CD8-positive, alpha-beta memory T cell (primary cell): ENCODE data around the gene WNK1. TPM values are rescaled to one million over a fixed set of nuclear protein-coding genes. Genes with fewer than 3 reads are reported as not detected.
A peak's percentile ranks its signal among the peaks of the same experiment; 100 is the strongest.

Source experiments
- CTCF ChIA-PET: fragments of 350-600 bp; sonication (Branson Sonifier 250); formaldehyde crosslinking; loops from one replicate; lab custom pipeline; 2021; ENCODE audit warnings: antibody characterized with exemption; lab: Charles Lee
- POLR2A ChIA-PET: fragments of 350-600 bp; sonication (Branson Sonifier 250); formaldehyde crosslinking; loops from one replicate; lab custom pipeline; 2021; ENCODE audit warnings: antibody characterized with exemption; lab: Charles Lee
- DNase-seq, 5 donors: peaks; one replicate each; pipeline versions ENCODE4 v3.0.0 to v3.0.0-alpha.2; 2020 to 2022; ENCODE audit warnings: mixed read lengths in 1 of 5
- H3K27ac ChIP-seq: one replicate; pipeline ENCODE4 v1.7.0; 2013; ENCODE audit warnings: low read depth, mild to moderate bottlenecking, low read length, moderate library complexity
- H3K27me3 ChIP-seq: 2 replicates; pipeline ENCODE4 v1.7.0; 2013; ENCODE audit warnings: low read length, mild to moderate bottlenecking; ENCODE audit not compliant: insufficient read depth, poor library complexity, severe bottlenecking
- H3K36me3 ChIP-seq: 2 replicates; pipeline ENCODE4 v1.7.0; 2013; ENCODE audit warnings: mild to moderate bottlenecking, low read length, moderate library complexity; ENCODE audit not compliant: insufficient read depth
- H3K4me1 ChIP-seq: 2 replicates; pipeline ENCODE4 v1.7.0; 2013; ENCODE audit warnings: mild to moderate bottlenecking, low read length, moderate library complexity; ENCODE audit not compliant: insufficient read depth
- H3K4me3 ChIP-seq: 2 replicates; pipeline ENCODE4 v1.7.0; 2013; ENCODE audit warnings: mild to moderate bottlenecking, low read length
- H3K9me3 ChIP-seq: 2 replicates; pipeline ENCODE4 v1.7.0; 2013; ENCODE audit warnings: mild to moderate bottlenecking, low read length
- H3K27ac Mint-ChIP-seq, 8 donors: one replicate each; pipeline ENCODE4 v1.8.0; 2020 to 2021; ENCODE audit warnings: mixed read lengths in 8 of 8, mild to moderate bottlenecking in 6 of 8, inconsistent platforms in 3 of 8, moderate library complexity in 3 of 8
- H3K27me3 Mint-ChIP-seq, 2 donors: one replicate each; pipeline ENCODE4 v1.8.0; 2020 to 2021; ENCODE audit warnings: mixed read lengths in 2 of 2, mild to moderate bottlenecking in 1 of 2, moderate library complexity in 1 of 2
- H3K36me3 Mint-ChIP-seq, 3 donors: one replicate each; pipeline ENCODE4 v1.8.0; 2020 to 2021; ENCODE audit warnings: mixed read lengths in 3 of 3, inconsistent platforms in 1 of 3, mild to moderate bottlenecking in 1 of 3
- H3K4me1 Mint-ChIP-seq, 3 donors: one replicate each; pipeline ENCODE4 v1.8.0; 2020 to 2021; ENCODE audit warnings: mixed read lengths in 3 of 3, inconsistent platforms in 1 of 3, mild to moderate bottlenecking in 1 of 3
- H3K4me3 Mint-ChIP-seq, 7 donors: one replicate each; pipeline ENCODE4 v1.8.0; 2020 to 2021; ENCODE audit warnings: mixed read lengths in 7 of 7, mild to moderate bottlenecking in 6 of 7, moderate library complexity in 4 of 7, inconsistent platforms in 2 of 7
- H3K9me3 Mint-ChIP-seq, 5 donors: one replicate each; pipeline ENCODE4 v1.8.0; 2020 to 2022; ENCODE audit warnings: mixed read lengths in 5 of 5, mild to moderate bottlenecking in 3 of 5, moderate library complexity in 2 of 5, inconsistent platforms in 1 of 5
- polyA plus RNA-seq: library from polyadenylated mRNA; unstranded; fragments of 300-500 nt; fragmentation: Illumina TruSeq; gene quantifications from one replicate; pipeline ENCODE4 v1.2.3, GENCODE V29; 2021
- total RNA-seq, 2 experiments: library from RNA; stranded (reverse); gene quantifications; one replicate each; pipeline ENCODE4 v1.2.3, GENCODE V29; 2021

Gene WNK1
- total and polyA plus RNA-seq, 3 experiments from 2014 or later: 47.4 to 176 (median 174) TPM

- CTCF ChIA-PET: no interaction called here
Measured at GRCh38 chr12:902581-902980, 150.2 kb downstream of the WNK1 start.

GRCh38 chr12:903055-903454 lies 150.7 kb downstream of the WNK1 start:
- DNase-seq: no peak
- ChIA-PET POLR2A (no interaction called here), CTCF (no interaction called here)
- peaks cover 28 to 37% (median 34%) of the 10 kb centered on the region in 3 donors for H3K4me1 Mint-ChIP-seq
- H3K36me3 Mint-ChIP-seq: peaks cover 17 to 93% (median 41%) of the 10 kb centered on the region in 3 donors
- Histone ChIP-seq H3K4me1 (peaks cover 12% of the 10 kb centered on the region), H3K4me3 (no peak overlapping the region), H3K9me3 (no peaks in the 10 kb centered on the region), H3K27ac (no peak overlapping the region), H3K27me3 (no peaks in the 10 kb centered on the region), H3K36me3 (peaks cover 84% of the 10 kb centered on the region)
- H3K9me3 Mint-ChIP-seq: no peaks in the 10 kb centered on the region
- H3K27ac Mint-ChIP-seq: peak overlapping the region in 7 of 8 donors; percentile 5 to 83 (median 28)
- no peaks in the 10 kb centered on the region for H3K27me3 Mint-ChIP-seq
- H3K4me3 Mint-ChIP-seq: no peak overlapping the region

More at GRCh38 chr12:902581-902980, 150.2 kb downstream of the WNK1 start:
- Mint-ChIP-seq H3K27ac (peak overlapping the region in 7 of 8 donors; percentile 6 to 83 (median 17)), H3K9me3 (no peaks in the 10 kb centered on the region), H3K4me3 (no peak overlapping the region), H3K4me1 (peaks cover 31 to 41% (median 34%) of the 10 kb centered on the region in 3 donors), H3K27me3 (no peaks in the 10 kb centered on the region), H3K36me3 (peaks cover 12 to 93% (median 40%) of the 10 kb centered on the region in 3 donors)
- Histone ChIP-seq H3K27me3 (no peaks in the 10 kb centered on the region), H3K4me1 (peaks cover 12% of the 10 kb centered on the region), H3K4me3 (no peak overlapping the region), H3K9me3 (no peaks in the 10 kb centered on the region), H3K36me3 (peaks cover 83% of the 10 kb centered on the region), H3K27ac (no peak overlapping the region)
- no peak for DNase-seq
- POLR2A ChIA-PET: no interaction called here

- Mint-ChIP-seq H3K27me3 (no peaks in the 10 kb centered on the region), H3K4me3 (no peak overlapping the region), H3K9me3 (no peaks in the 10 kb centered on the region), H3K4me1 (peaks cover 28 to 37% (median 34%) of the 10 kb centered on the region in 3 donors), H3K27ac (peak overlapping the region in 7 of 8 donors; percentile 1 to 94 (median 64)), H3K36me3 (peaks cover 19 to 95% (median 46%) of the 10 kb centered on the region in 3 donors)
- no peak overlapping the region for H3K27ac ChIP-seq
- H3K4me1 ChIP-seq: peaks cover 12% of the 10 kb centered on the region
- H3K27me3 ChIP-seq: no peaks in the 10 kb centered on the region
- POLR2A ChIA-PET: no interaction called here
- no peaks in the 10 kb centered on the region for H3K9me3 ChIP-seq
- peaks cover 88% of the 10 kb centered on the region for H3K36me3 ChIP-seq
- DNase-seq: no peak
- CTCF ChIA-PET: interaction anchor here (0.8 kb wide), 1 partner anchor 10 kb away, joined by 3 read pairs; no protein-coding TSS in a partner anchor
- H3K4me3 ChIP-seq: no peak overlapping the region
Measured at GRCh38 chr12:904010-904414, 151.6 kb downstream of the WNK1 start.

GRCh38 chr12:905261-906031 lies 153.1 kb downstream of the WNK1 start:
- peak overlapping the region; percentile 4 to 49 (median 42) for H3K4me3 Mint-ChIP-seq
- peak overlapping the region; percentile 45 to 94 (median 72) for H3K27ac Mint-ChIP-seq
- no peaks in the 10 kb centered on the region for H3K9me3 Mint-ChIP-seq
- Histone ChIP-seq H3K27ac (no peak overlapping the region), H3K27me3 (no peaks in the 10 kb centered on the region), H3K4me3 (no peak overlapping the region), H3K4me1 (peaks cover 12% of the 10 kb centered on the region), H3K9me3 (no peaks in the 10 kb centered on the region), H3K36me3 (peaks cover 91% of the 10 kb centered on the region)
- peaks cover 28 to 37% (median 34%) of the 10 kb centered on the region in 3 donors for H3K4me1 Mint-ChIP-seq
- DNase-seq: peak in 1 of 5 donors; percentile 20
- ChIA-PET CTCF (interaction anchor here (0.6 to 1.4 kb wide), 2 partner anchors 43 to 44 kb away, joined by 3 read pairs; partner anchors contain the start of gene RAD52), POLR2A (no interaction called here)
- H3K36me3 Mint-ChIP-seq: peaks cover 19 to 96% (median 48%) of the 10 kb centered on the region in 3 donors
- H3K27me3 Mint-ChIP-seq: no peaks in the 10 kb centered on the region

GRCh38 chr12:906062-906585 lies 153.7 kb downstream of the WNK1 start:
- ChIA-PET POLR2A (no interaction called here), CTCF (interaction anchor here (0.6 to 1.4 kb wide), 2 partner anchors 42 to 43 kb away, joined by 3 read pairs; partner anchors contain the start of gene RAD52)
- peak overlapping the region in 5 of 7 donors; percentile 17 to 49 (median 42) for H3K4me3 Mint-ChIP-seq
- H3K36me3 Mint-ChIP-seq: peaks cover 17 to 94% (median 43%) of the 10 kb centered on the region in 3 donors
- Histone ChIP-seq H3K4me3 (no peak overlapping the region), H3K27me3 (no peaks in the 10 kb centered on the region), H3K9me3 (no peaks in the 10 kb centered on the region), H3K36me3 (peaks cover 89% of the 10 kb centered on the region), H3K27ac (no peak overlapping the region), H3K4me1 (peaks cover 12% of the 10 kb centered on the region)
- peak overlapping the region in 7 of 8 donors; percentile 42 to 83 (median 64) for H3K27ac Mint-ChIP-seq
- DNase-seq: peak in 1 of 5 donors; percentile 29
- H3K9me3 Mint-ChIP-seq: no peaks in the 10 kb centered on the region
- H3K4me1 Mint-ChIP-seq: peaks cover 28 to 37% (median 34%) of the 10 kb centered on the region in 3 donors
- H3K27me3 Mint-ChIP-seq: no peaks in the 10 kb centered on the region

GRCh38 chr12:907413-908185 lies 155.2 kb downstream of the WNK1 start:
- Histone ChIP-seq H3K4me3 (no peak overlapping the region), H3K27me3 (no peaks in the 10 kb centered on the region), H3K9me3 (no peaks in the 10 kb centered on the region), H3K4me1 (peaks cover 12% of the 10 kb centered on the region), H3K27ac (no peak overlapping the region), H3K36me3 (peaks cover 78% of the 10 kb centered on the region)
- Mint-ChIP-seq H3K36me3 (peaks cover 9 to 90% (median 36%) of the 10 kb centered on the region in 3 donors), H3K27me3 (no peaks in the 10 kb centered on the region), H3K4me3 (no peak overlapping the region), H3K4me1 (peaks cover 28 to 37% (median 34%) of the 10 kb centered on the region in 3 donors), H3K27ac (peak overlapping the region in 6 of 8 donors; percentile 1 to 78 (median 67)), H3K9me3 (no peaks in the 10 kb centered on the region)
- POLR2A ChIA-PET: no interaction called here
- DNase-seq: no peak
- CTCF ChIA-PET: interaction anchor here (0.6 to 1.0 kb wide), 2 partner anchors 42 to 455 kb away, joined by 3 to 5 read pairs; partner anchors contain the start of gene RAD52

- H3K36me3 ChIP-seq: peaks cover 62% of the 10 kb centered on the region
- ChIA-PET POLR2A (no interaction called here), CTCF (no interaction called here)
- peaks cover 6% of the 10 kb centered on the region for H3K4me1 ChIP-seq
- H3K9me3 ChIP-seq: no peaks in the 10 kb centered on the region
- H3K27me3 ChIP-seq: no peaks in the 10 kb centered on the region
- H3K9me3 Mint-ChIP-seq: no peaks in the 10 kb centered on the region
- H3K36me3 Mint-ChIP-seq: peaks cover 9 to 89% (median 27%) of the 10 kb centered on the region in 3 donors
- H3K27ac Mint-ChIP-seq: peak overlapping the region in 5 of 8 donors; percentile 1 to 62 (median 14)
- DNase-seq: no peak
- no peaks in the 10 kb centered on the region for H3K27me3 Mint-ChIP-seq
- H3K27ac ChIP-seq: no peak overlapping the region
- H3K4me3 ChIP-seq: no peak overlapping the region
- no peak overlapping the region for H3K4me3 Mint-ChIP-seq
- peaks cover 25 to 29% (median 27%) of the 10 kb centered on the region in 3 donors for H3K4me1 Mint-ChIP-seq
Measured at GRCh38 chr12:909861-910260, 157.5 kb downstream of the WNK1 start.
